H9 (cell line): ENCODE results near the gene TCP11L1. TPM values are rescaled to one million over a fixed set of nuclear protein-coding genes. Genes with fewer than 3 reads are reported as not detected.

Source experiments
- DNase-seq: peaks from one replicate; pipeline ENCODE4 v3.0.0-alpha.2; 2017
- H2AFZ ChIP-seq: one replicate; pipeline ENCODE4 v1.6.1; 2013; ENCODE audit warnings: mild to moderate bottlenecking, low read length, control low read depth, moderate library complexity
- H2AK5ac ChIP-seq: 2 replicates; pipeline ENCODE4 v1.6.1; 2013; ENCODE audit warnings: low read length, control low read depth, mixed read lengths; ENCODE audit not compliant: insufficient read length
- H2BK120ac ChIP-seq: one replicate; pipeline ENCODE4 v1.6.1; 2013; ENCODE audit warnings: low read depth, mild to moderate bottlenecking, low read length, control low read depth, inconsistent platforms; ENCODE audit not compliant: poor library complexity, severe bottlenecking
- H2BK12ac ChIP-seq: 2 replicates; pipeline ENCODE4 v1.6.1; 2013; ENCODE audit warnings: low read length, control low read depth, mixed read lengths, low read depth; ENCODE audit not compliant: insufficient read length
- H2BK15ac ChIP-seq: 2 replicates; pipeline ENCODE4 v1.6.1; 2013; ENCODE audit warnings: low read depth, low read length, control low read depth
- H2BK20ac ChIP-seq: one replicate; pipeline ENCODE4 v1.6.1; 2013; ENCODE audit warnings: low read depth, mild to moderate bottlenecking, low read length, control low read depth, inconsistent platforms; ENCODE audit not compliant: poor library complexity, severe bottlenecking
- H2BK5ac ChIP-seq: 2 replicates; pipeline ENCODE4 v1.6.1; 2013; ENCODE audit warnings: low read length, control low read depth, mixed read lengths; ENCODE audit not compliant: insufficient read length
- H3K14ac ChIP-seq: 2 replicates; pipeline ENCODE4 v1.6.1; 2013; ENCODE audit warnings: low read length, control low read depth; ENCODE audit not compliant: insufficient read depth
- H3K18ac ChIP-seq: 2 replicates; pipeline ENCODE4 v1.6.1; 2013; ENCODE audit warnings: low read depth, mild to moderate bottlenecking, mixed read lengths, low read length, control low read depth; ENCODE audit not compliant: insufficient read length
- H3K23ac ChIP-seq: 2 replicates; pipeline ENCODE4 v1.6.1; 2013; ENCODE audit warnings: low read length, control low read depth, mixed read lengths, low read depth; ENCODE audit not compliant: insufficient read length
- H3K23me2 ChIP-seq: 2 replicates; pipeline ENCODE4 v1.6.1; 2013; ENCODE audit warnings: low read depth, mild to moderate bottlenecking, mixed read lengths, low read length, control low read depth; ENCODE audit not compliant: insufficient read length, poor library complexity, severe bottlenecking
- H3K27ac ChIP-seq: 2 replicates; pipeline ENCODE4 v1.5.1; 2013; ENCODE audit warnings: low read length, control low read depth, mixed read lengths, low read depth; ENCODE audit not compliant: insufficient read length
- H3K27me3 ChIP-seq: 2 replicates; pipeline ENCODE4 v1.6.1; 2013; ENCODE audit warnings: low read length, control low read depth, inconsistent platforms; ENCODE audit not compliant: insufficient read depth
- H3K4ac ChIP-seq: 2 replicates; pipeline ENCODE4 v1.6.1; 2013; ENCODE audit warnings: low read depth, mild to moderate bottlenecking, control low read depth, inconsistent platforms, low read length, moderate library complexity
- H3K4me1 ChIP-seq: 2 replicates; pipeline ENCODE4 v1.6.1; 2013; ENCODE audit warnings: low read length, control low read depth, inconsistent platforms; ENCODE audit not compliant: insufficient read depth
- H3K4me2 ChIP-seq: 2 replicates; pipeline ENCODE4 v1.6.1; 2013; ENCODE audit warnings: low read length, control low read depth, mixed read lengths; ENCODE audit not compliant: insufficient read length, insufficient read depth
- H3K56ac ChIP-seq: 2 replicates; pipeline ENCODE4 v1.6.1; 2013; ENCODE audit warnings: low read depth, mild to moderate bottlenecking, mixed read lengths, low read length, control low read depth; ENCODE audit not compliant: insufficient read length
- H3K79me1 ChIP-seq: 2 replicates; pipeline ENCODE4 v1.6.1; 2013; ENCODE audit warnings: low read depth, mild to moderate bottlenecking, moderate library complexity, low read length, control low read depth, inconsistent platforms; ENCODE audit not compliant: insufficient read depth, poor library complexity, severe bottlenecking
- H3K79me2 ChIP-seq: 2 replicates; pipeline ENCODE4 v1.6.1; 2013; ENCODE audit warnings: low read length, control low read depth, inconsistent platforms; ENCODE audit not compliant: insufficient read depth
- H3K9ac ChIP-seq: 2 replicates; pipeline ENCODE4 v1.6.1; 2013; ENCODE audit warnings: low read length, control low read depth, mixed read lengths; ENCODE audit not compliant: insufficient read length; ENCODE audit errors: extremely low read depth
- H3K9me3 ChIP-seq: one replicate; pipeline ENCODE4 v1.6.1; 2013; ENCODE audit warnings: low read depth, low read length, inconsistent platforms; ENCODE audit not compliant: control insufficient read depth
- H3T11ph ChIP-seq: one replicate; pipeline ENCODE4 v1.6.1; 2013; ENCODE audit warnings: mild to moderate bottlenecking, low read length, control low read depth, inconsistent platforms
- H4K20me1 ChIP-seq: one replicate; pipeline ENCODE4 v1.6.1; 2013; ENCODE audit not compliant: control insufficient read depth, insufficient read length, insufficient read depth
- H4K5ac ChIP-seq: 2 replicates; pipeline ENCODE4 v1.6.1; 2013; ENCODE audit warnings: low read depth, mild to moderate bottlenecking, mixed read lengths, low read length, control low read depth; ENCODE audit not compliant: insufficient read length
- H4K8ac ChIP-seq: replicated peaks from 2 replicates; pipeline ENCODE4 v1.6.1; 2013; ENCODE audit warnings: low read length, control low read depth, mixed read lengths, low read depth; ENCODE audit not compliant: insufficient read length
- H4K91ac ChIP-seq: 2 replicates; pipeline ENCODE4 v1.6.1; 2013; ENCODE audit warnings: low read depth, mild to moderate bottlenecking, moderate library complexity, mixed read lengths, low read length, control low read depth; ENCODE audit not compliant: insufficient read length
- H3K27ac Mint-ChIP-seq, 3 experiments: 2 replicates in 2 of 3; 3 replicates in 1 of 3; pipeline ENCODE4 v1.8.0; 2020 to 2021; ENCODE audit warnings: mixed read lengths in 3 of 3, mild to moderate bottlenecking in 1 of 3, moderate library complexity in 1 of 3
- H3K27me3 Mint-ChIP-seq: 2 replicates; pipeline ENCODE4 v1.8.0; 2021; ENCODE audit warnings: low read depth, mild to moderate bottlenecking, moderate library complexity, mixed read lengths
- H3K36me3 Mint-ChIP-seq, 3 experiments: 2 replicates in 2 of 3; 3 replicates in 1 of 3; pipeline ENCODE4 v1.8.0; 2020 to 2021; ENCODE audit warnings: low read depth in 3 of 3, mixed read lengths in 3 of 3; ENCODE audit not compliant: insufficient read depth in 1 of 3
- H3K4me1 Mint-ChIP-seq, 2 experiments: 2 replicates each; pipeline ENCODE4 v1.8.0; 2020; ENCODE audit warnings: mixed read lengths in 2 of 2
- H3K4me3 Mint-ChIP-seq, 2 experiments: 2 replicates in 1 of 2; 3 replicates in 1 of 2; pipeline ENCODE4 v1.8.0; 2020 to 2021; ENCODE audit warnings: mild to moderate bottlenecking in 2 of 2, mixed read lengths in 2 of 2, moderate library complexity in 1 of 2
- H3K9me3 Mint-ChIP-seq, 2 experiments: 2 replicates in 1 of 2; 3 replicates in 1 of 2; pipeline ENCODE4 v1.8.0; 2020; ENCODE audit warnings: mild to moderate bottlenecking in 2 of 2, mixed read lengths in 2 of 2, moderate library complexity in 1 of 2
- CTCF ChIP-seq: fragments of 200-600 bp; sonication (generic); conservative IDR thresholded peaks from 3 replicates; pipeline ENCODE4 v1.8.0; 2021; ENCODE audit warnings: antibody characterized with exemption, mild to moderate bottlenecking
- WGBS: extraction: QIAGEN DNeasy Blood & Tissue Kit; methylation state at CpG from one replicate; pipeline ENCODE4 v1.1.7; 2013; ENCODE audit warnings: missing lambda C conversion rate, low lambda C conversion rate, mixed read lengths; ENCODE audit not compliant: insufficient read length; ENCODE audit errors: extremely low coverage; 5-methylcytosine and 5-hydroxymethylcytosine counted together
- long read RNA-seq: library from polyadenylated mRNA; unstranded; transcript quantifications from one replicate; pipeline ENCODE4 v2.0.0, GENCODE V29; 2020
- total RNA-seq: library from RNA; stranded (reverse); gene quantifications from 2 replicates; pipeline ENCODE4 v1.2.1, GENCODE V29; 2021

TCP11L1 gene
- total RNA-seq, result 20.0 and 20.3 TPM in 2 replicates
- long read RNA-seq, transcript TCP11L1-201 (10 exons, 2,817 nt), result major isoform, 42 of 64 reads
- long read RNA-seq, partial matches to known transcripts, result 3 of 64 reads
- long read RNA-seq, other reads (novel, unspliced or antisense), result 16 of 64 reads

- H3K4me1 Mint-ChIP-seq, result peaks cover 11 to 12% of the 10 kb centered on the region in 2 experiments
- H3T11ph ChIP-seq, result no peak within 1 kb of the TSS
- H3K9ac ChIP-seq, result peak within 1 kb of the TSS; percentile 84
- no CpG with 5 or more reads among the region's 84 CpGs for WGBS
- no peaks in the 10 kb centered on the region; the same call in 1 of the 2 replicates for H3K4me1 ChIP-seq
- H3K27me3 ChIP-seq, result no peaks in the 10 kb centered on the region
- H2BK5ac ChIP-seq, result peak within 1 kb of the TSS; percentile 2
- DNase-seq, result peak; percentile 95
- peak within 1 kb of the TSS; percentile 1 for H4K5ac ChIP-seq
- no peaks in the 10 kb centered on the region for H3K9me3 ChIP-seq
- H2BK20ac ChIP-seq, result no peak within 1 kb of the TSS
- no peaks in the 10 kb centered on the region for H3K79me1 ChIP-seq
- no peaks in the 10 kb centered on the region for H3K27me3 Mint-ChIP-seq
- H3K14ac ChIP-seq, result peak within 1 kb of the TSS; percentile 90
- H2BK12ac ChIP-seq, result no peak within 1 kb of the TSS
- peak within 1 kb of the TSS; percentile 77 to 90 for H3K4me3 Mint-ChIP-seq
- no peak within 1 kb of the TSS for H3K23ac ChIP-seq
- peak within 1 kb of the TSS; percentile 92 for H3K4me2 ChIP-seq
- no peak within 1 kb of the TSS for H3K56ac ChIP-seq
- no peak within 1 kb of the TSS for H3K4ac ChIP-seq
- H3K36me3 Mint-ChIP-seq, result peaks cover 6 to 11% (median 10%) of the 10 kb centered on the region in 3 experiments; a peak in 6 of 7 replicates
- no peak within 1 kb of the TSS for H2BK120ac ChIP-seq
- H4K20me1 ChIP-seq, result no peaks in the 10 kb centered on the region
- H3K27ac Mint-ChIP-seq, result peak within 1 kb of the TSS; percentile 97 to 99 (median 97)
- peak within 1 kb of the TSS; percentile 44 for H3K27ac ChIP-seq
- peaks cover 5% of the 10 kb centered on the region for H3K23me2 ChIP-seq
- H2AFZ ChIP-seq, result no peak within 1 kb of the TSS
- no peaks in the 10 kb centered on the region for H3K9me3 Mint-ChIP-seq
- H4K8ac ChIP-seq, result no peak within 1 kb of the TSS
- no peak within 1 kb of the TSS for H2AK5ac ChIP-seq
- no peak within 1 kb of the TSS for H4K91ac ChIP-seq
- peak within 1 kb of the TSS; percentile 94 for H3K18ac ChIP-seq
- H2BK15ac ChIP-seq, result no peak within 1 kb of the TSS; the same call in 1 of the 2 replicates
- no peaks in the 10 kb centered on the region for H3K79me2 ChIP-seq
- no peak for TF ChIP-seq CTCF
Measured at GRCh38 chr11:33039274-33040032, at the start of gene TCP11L1. TCP11L1 (plus strand) TSS chr11:33039572; CDS start chr11:33043774, 4,202 bp downstream.
